ENCODE data around the gene EBF3. TPM values are rescaled to one million over a fixed set of nuclear protein-coding genes. Genes with fewer than 3 reads are reported as not detected.

EBF3 gene
- total RNA-seq, 1 donor = 6.0 TPM

DNA sequence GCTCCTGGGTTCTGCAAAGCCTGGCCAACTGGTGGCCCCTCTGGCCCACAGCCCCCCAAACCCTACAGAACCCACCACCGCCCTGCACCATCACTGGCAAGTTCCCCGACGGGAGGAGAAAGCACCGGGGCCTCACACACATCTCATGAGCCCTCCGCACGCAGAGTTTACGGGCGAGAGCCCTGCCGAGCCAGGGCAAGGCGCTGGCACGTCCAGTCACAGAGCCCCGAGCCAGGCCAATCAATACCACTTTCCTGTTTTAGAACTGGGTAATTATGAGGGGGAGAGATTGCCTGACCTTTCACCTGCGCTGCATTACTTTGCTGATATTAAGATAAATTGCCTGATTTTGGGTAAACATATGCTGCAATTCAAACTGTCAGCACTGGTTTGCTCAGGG, 113.3 kb downstream of the EBF3 start:
- no peak overlapping the region for H3K4me3 ChIP-seq (ENCODE audit: low read depth, low read length)
- TF ChIP-seq CTCF (IDR thresholded peaks at IDR 0.05; ENCODE audit: insufficient read depth, low read depth, low read length) = no peak
- DNase-seq (ENCODE audit: low read depth) = no peak

- DNase-seq (ENCODE audit: low read depth) = no peak
- no peak for TF ChIP-seq CTCF (IDR thresholded peaks at IDR 0.05; ENCODE audit: insufficient read depth, low read depth, low read length)
- H3K4me3 ChIP-seq (ENCODE audit: low read depth, low read length) = no peak overlapping the region
Measured at GRCh38 chr10:129850316-129850715, 113.8 kb downstream of the EBF3 start.

DNA sequence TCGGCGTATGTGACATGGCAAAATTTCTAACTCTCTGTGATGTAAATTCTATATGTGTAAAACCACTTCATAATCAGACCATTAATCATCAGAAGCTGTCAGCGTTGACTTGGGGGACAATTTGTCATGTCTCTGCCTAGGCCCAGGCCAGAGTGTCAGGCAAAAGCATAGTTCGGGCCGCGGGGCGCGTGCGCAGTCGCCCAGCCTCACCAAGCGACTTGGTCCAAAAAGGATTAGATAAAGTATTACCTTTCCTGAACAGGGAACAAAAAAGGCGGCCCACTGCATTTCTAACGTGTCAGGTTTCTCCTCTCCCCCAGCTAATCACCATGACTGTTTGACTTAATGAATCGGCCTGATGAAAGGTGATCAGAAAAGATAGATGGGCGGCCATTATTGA, 114.2 kb downstream of the EBF3 start:
- DNase-seq (ENCODE audit: low read depth) = no peak
- TF ChIP-seq CTCF (IDR thresholded peaks at IDR 0.05; ENCODE audit: insufficient read depth, low read depth, low read length) = no peak
- H3K4me3 ChIP-seq (ENCODE audit: low read depth, low read length) = no peak overlapping the region

GRCh38 chr10:129849452-129849750, 114.7 kb downstream of the EBF3 start:
- H3K4me3 ChIP-seq (ENCODE audit: low read depth, low read length) = no peak overlapping the region
- DNase-seq (ENCODE audit: low read depth) = no peak
- no peak for TF ChIP-seq CTCF (IDR thresholded peaks at IDR 0.05; ENCODE audit: insufficient read depth, low read depth, low read length)

- TF ChIP-seq CTCF (IDR thresholded peaks at IDR 0.05; ENCODE audit: insufficient read depth, low read depth, low read length) = no peak
- no peak for DNase-seq (ENCODE audit: low read depth)
Measured at GRCh38 chr10:129848696-129849451, 115.2 kb downstream of the EBF3 start.

DNA sequence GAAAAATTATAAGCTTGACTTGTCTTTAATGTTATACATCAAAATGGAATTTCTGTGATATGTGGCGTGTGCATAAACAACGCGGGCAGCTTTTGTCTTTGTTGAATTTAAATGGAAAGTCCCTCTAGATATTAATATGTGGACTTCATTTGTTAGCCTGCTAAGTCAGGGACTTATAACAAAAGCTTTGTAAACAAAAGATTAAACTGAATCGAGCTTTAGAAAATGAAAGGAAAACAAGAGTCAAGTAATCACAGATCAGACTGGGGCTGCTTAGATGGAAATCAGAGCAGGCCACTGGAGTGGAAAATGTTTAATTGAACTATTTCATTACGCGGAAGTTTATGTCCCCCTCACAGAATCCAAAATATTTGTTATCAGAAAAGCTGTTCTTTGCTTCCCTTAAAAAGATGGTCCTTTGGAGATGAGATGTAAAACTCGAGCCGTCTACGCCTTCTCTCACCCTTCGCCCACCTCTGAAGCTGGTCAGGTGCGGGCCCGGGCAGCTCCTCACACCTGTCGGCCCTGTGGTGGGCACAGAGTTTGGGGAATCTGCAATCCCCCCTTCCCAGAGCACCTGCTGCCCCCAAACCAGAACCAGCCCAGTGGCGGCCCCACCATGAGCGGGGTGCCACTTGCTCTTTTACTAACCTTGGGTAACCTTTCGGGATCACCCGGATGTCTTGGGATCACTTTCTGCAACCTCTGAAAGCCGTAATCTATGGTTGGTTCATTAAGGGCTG, 116.2 kb downstream of the EBF3 start:
- no peak overlapping the region for H3K4me3 ChIP-seq (ENCODE audit: low read depth, low read length)
- no peak for DNase-seq (ENCODE audit: low read depth)
- no peak for TF ChIP-seq CTCF (IDR thresholded peaks at IDR 0.05; ENCODE audit: insufficient read depth, low read depth, low read length)

More at GRCh38 chr10:129848696-129849451, 115.2 kb downstream of the EBF3 start:
- no peak overlapping the region for H3K4me3 ChIP-seq (ENCODE audit: low read depth, low read length)
